GM06990 (cell line): ENCODE measurements around the gene TIFAB.

Experiments
- DNase-seq: peaks from one replicate; pipeline ENCODE4 v3.0.0-alpha.2; 2011; ENCODE audit not compliant: insufficient read length; ENCODE audit errors: extremely low read depth
- H3K27me3 ChIP-seq: replicated peaks from 2 replicates; pipeline ENCODE4 v1.6.0; 2011; ENCODE audit warnings: low read length; ENCODE audit not compliant: control insufficient read depth, insufficient read depth
- H3K36me3 ChIP-seq: 2 replicates; pipeline ENCODE4 v1.5.1; 2011; ENCODE audit warnings: low read length; ENCODE audit not compliant: control insufficient read depth, insufficient read depth
- H3K4me3 ChIP-seq: replicated peaks from 2 replicates; pipeline ENCODE4 v1.5.1; 2011; ENCODE audit warnings: low read depth, mild to moderate bottlenecking, control low read depth, low read length
- CTCF ChIP-seq: IDR thresholded peaks from 2 replicates; pipeline ENCODE4 v1.5.1; 2011; ENCODE audit warnings: low read length, control low read depth, mild to moderate bottlenecking, inconsistent platforms; ENCODE audit not compliant: insufficient read depth, poor library complexity, severe bottlenecking

The TIFAB gene

GRCh38 chr5:135458921-135459331 lies 6.8 kb upstream of the TIFAB start:
- no peak overlapping the region for H3K4me3 ChIP-seq
- H3K36me3 ChIP-seq, result no peaks in the 10 kb centered on the region
- no peaks in the 10 kb centered on the region; the same call in 1 of the 2 replicates for H3K27me3 ChIP-seq
- no peak for DNase-seq
- no peak for TF ChIP-seq CTCF

- H3K27me3 ChIP-seq, result no peaks in the 10 kb centered on the region; the same call in 1 of the 2 replicates
- H3K4me3 ChIP-seq, result no peak overlapping the region
- no peak for TF ChIP-seq CTCF
- no peak for DNase-seq
- no peaks in the 10 kb centered on the region for H3K36me3 ChIP-seq
These were observed 6.2 kb upstream of the TIFAB start for GRCh38 chr5:135458356-135458755.

GRCh38 chr5:135457424-135458071 lies 5.4 kb upstream of the TIFAB start:
- DNase-seq, result peak; percentile 43
- no peak overlapping the region for H3K4me3 ChIP-seq

GRCh38 chr5:135456238-135457099 lies 4.3 kb upstream of the TIFAB start:
- DNase-seq, result no peak
- Histone ChIP-seq H3K27me3 (no peaks in the 10 kb centered on the region), H3K4me3 (no peak overlapping the region), H3K36me3 (no peaks in the 10 kb centered on the region)
- TF ChIP-seq CTCF, result no peak

More at GRCh38 chr5:135457424-135458071, 5.4 kb upstream of the TIFAB start:
- Histone ChIP-seq H3K36me3 (no peaks in the 10 kb centered on the region), H3K27me3 (no peaks in the 10 kb centered on the region; the same call in 1 of the 2 replicates)
- TF ChIP-seq CTCF, result peak; percentile 94

GRCh38 chr5:135455876-135456237 lies 3.7 kb upstream of the TIFAB start:
- H3K36me3 ChIP-seq, result no peaks in the 10 kb centered on the region
- no peak overlapping the region for H3K4me3 ChIP-seq
- H3K27me3 ChIP-seq, result no peaks in the 10 kb centered on the region
- no peak for DNase-seq
- no peak for TF ChIP-seq CTCF
